SK-N-SH treated with all-trans-retinoic acid at 6 μM for 48 hours (cell line): Measurements from ENCODE around the gene HOXC10.

Experiments
- BACH2 ChIP-seq: fragments of 250-450 bp; sonication (Bioruptor Pico); IDR thresholded peaks from 2 replicates; pipeline ENCODE4 v1.9.0; 2021; ENCODE audit warnings: mild to moderate bottlenecking, borderline replicate concordance
- RARB ChIP-seq: fragments of 250-450 bp; sonication (Bioruptor Pico); IDR thresholded peaks from 2 replicates; pipeline ENCODE4 v1.8.0; 2021; ENCODE audit warnings: mild to moderate bottlenecking, moderate library complexity
- ZNF565 ChIP-seq: fragments of 450-650 bp; formaldehyde crosslinking; conservative IDR thresholded peaks from 2 replicates; pipeline ENCODE4 v1.5.0; 2020; ENCODE audit warnings: low read depth, mild to moderate bottlenecking, moderate library complexity

- TF ChIP-seq RARB (CRISPR knock-in tag), result no peak
- TF ChIP-seq ZNF565 (CRISPR knock-in tag), result no peak
- no peak for TF ChIP-seq BACH2
Measured at GRCh38 chr12:53994264-53995001, 9.5 kb downstream of the HOXC10 start.
